IMR-90 (cell line): ENCODE measurements around the gene ACOT12. TPM values are rescaled to one million over a fixed set of nuclear protein-coding genes. Genes with fewer than 3 reads are reported as not detected.

Experiments used
- ATAC-seq: fragments of 200-7000 bp; cut with Tn5 transposase; 2 replicates; pipeline ENCODE4 v1.9.1; 2020; ENCODE audit warnings: low read depth, mild to moderate bottlenecking, moderate library complexity
- BruUV-seq: library from RNA; stranded (reverse); fragments of 400-500 nt; replicated peaks from 2 replicates; lab custom pipeline; 2021; lab: Mats Ljungman, UMichigan
- CTCF ChIA-PET: fragments of 300-600 bp; formaldehyde crosslinking; extraction: SDS; loops from one replicate; lab custom pipeline; 2021; ENCODE audit warnings: antibody characterized with exemption; lab: Yijun Ruan, JAX
- POLR2A ChIA-PET: fragments of 300-600 bp; sonication (Branson Sonifier 250); formaldehyde crosslinking; loops from one replicate; lab custom pipeline; 2022; ENCODE audit warnings: antibody characterized with exemption; ENCODE audit not compliant: unreplicated experiment; lab: Charles Lee
- DNase-seq: peaks from one replicate; pipeline ENCODE4 v3.0.0; 2013
- H2AFZ ChIP-seq: replicated peaks from 2 replicates; pipeline ENCODE3; 2013; ENCODE audit warnings: low read length, mild to moderate bottlenecking; ENCODE audit not compliant: poor library complexity
- H2AK5ac ChIP-seq: 2 replicates; pipeline ENCODE4 v1.6.1; 2013; ENCODE audit warnings: low read depth, low read length, inconsistent platforms
- H2AK9ac ChIP-seq: replicated peaks from 2 replicates; pipeline ENCODE3; 2013; ENCODE audit warnings: mild to moderate bottlenecking, low read depth, low read length, moderate library complexity; ENCODE audit not compliant: poor library complexity
- H2BK120ac ChIP-seq: 2 replicates; pipeline ENCODE4 v1.6.1; 2013; ENCODE audit warnings: low read depth, low read length, inconsistent platforms
- H2BK15ac ChIP-seq: 3 replicates; pipeline ENCODE4 v1.6.1; 2013; ENCODE audit warnings: low read depth, low read length, inconsistent platforms
- H2BK20ac ChIP-seq: 2 replicates; pipeline ENCODE4 v1.6.1; 2013; ENCODE audit warnings: low read depth, mild to moderate bottlenecking, inconsistent platforms, low read length, moderate library complexity
- H2BK5ac ChIP-seq: 2 replicates; pipeline ENCODE4 v1.6.1; 2013; ENCODE audit warnings: mild to moderate bottlenecking, low read depth, low read length, inconsistent platforms; ENCODE audit not compliant: poor library complexity, severe bottlenecking
- H3K14ac ChIP-seq: replicated peaks from 2 replicates; pipeline ENCODE4 v1.6.1; 2013; ENCODE audit warnings: low read depth, low read length, inconsistent platforms
- H3K18ac ChIP-seq: 2 replicates; pipeline ENCODE4 v1.6.1; 2013; ENCODE audit warnings: low read depth, low read length, control low read depth
- H3K23ac ChIP-seq: 2 replicates; pipeline ENCODE4 v1.6.1; 2013; ENCODE audit warnings: low read depth, low read length, inconsistent platforms
- H3K27ac ChIP-seq: 2 replicates; pipeline ENCODE4 v1.5.1; 2013; ENCODE audit warnings: mild to moderate bottlenecking, control low read depth, low read length; ENCODE audit not compliant: insufficient read depth
- H3K27me3 ChIP-seq: 2 replicates; pipeline ENCODE4 v1.6.1; 2013; ENCODE audit warnings: low read length; ENCODE audit not compliant: control insufficient read depth, insufficient read depth
- H3K36me3 ChIP-seq: 2 replicates; pipeline ENCODE4 v1.6.1; 2013; ENCODE audit warnings: low read length, mixed read lengths; ENCODE audit not compliant: control insufficient read depth, insufficient read depth
- H3K4ac ChIP-seq: 2 replicates; pipeline ENCODE4 v1.6.1; 2013; ENCODE audit warnings: low read depth, low read length, inconsistent platforms
- H3K4me1 ChIP-seq: 2 replicates; pipeline ENCODE4 v1.6.1; 2013; ENCODE audit warnings: low read length, mixed read lengths; ENCODE audit not compliant: control insufficient read depth, insufficient read depth
- H3K4me2 ChIP-seq: 2 replicates; pipeline ENCODE4 v1.6.1; 2013; ENCODE audit warnings: low read depth, mild to moderate bottlenecking, control low read depth, low read length, moderate library complexity
- H3K4me3 ChIP-seq: 2 replicates; pipeline ENCODE4 v1.5.1; 2013; ENCODE audit warnings: low read depth, mild to moderate bottlenecking, control low read depth, low read length, moderate library complexity; ENCODE audit not compliant: insufficient read depth
- H3K56ac ChIP-seq: 2 replicates; pipeline ENCODE4 v1.6.1; 2013; ENCODE audit warnings: low read length, inconsistent platforms; ENCODE audit not compliant: insufficient read depth; ENCODE audit errors: extremely low read depth
- H3K79me1 ChIP-seq, 2 experiments: 2 replicates each; pipeline ENCODE4 v1.6.1; 2013; ENCODE audit warnings: low read length in 2 of 2, inconsistent platforms in 1 of 2, low read depth in 1 of 2
- H3K9ac ChIP-seq: 2 replicates; pipeline ENCODE4 v1.6.1; 2013; ENCODE audit warnings: low read depth, low read length, control low read depth
- H3K9me1 ChIP-seq: 2 replicates; pipeline ENCODE4 v1.6.1; 2013; ENCODE audit warnings: low read length, inconsistent platforms; ENCODE audit not compliant: insufficient read depth
- H3K9me3 ChIP-seq: 2 replicates; pipeline ENCODE4 v1.6.1; 2013; ENCODE audit warnings: low read length; ENCODE audit not compliant: control insufficient read depth, insufficient read depth
- H4K20me1 ChIP-seq: 2 replicates; pipeline ENCODE4 v1.6.1; 2013; ENCODE audit warnings: low read length, inconsistent platforms; ENCODE audit not compliant: insufficient read depth
- H4K5ac ChIP-seq: 2 replicates; pipeline ENCODE4 v1.6.1; 2013; ENCODE audit warnings: mild to moderate bottlenecking, low read depth, low read length, control low read depth
- H4K8ac ChIP-seq, 2 experiments: 2 replicates each; pipeline ENCODE4 v1.6.1; 2013; ENCODE audit warnings: low read depth in 2 of 2, low read length in 2 of 2, control low read depth in 1 of 2, inconsistent platforms in 1 of 2
- H4K91ac ChIP-seq: 2 replicates; pipeline ENCODE4 v1.6.1; 2013; ENCODE audit warnings: low read depth, low read length, inconsistent platforms; ENCODE audit not compliant: insufficient read depth
- CEBPB ChIP-seq: IDR thresholded peaks from 2 replicates; pipeline ENCODE4 v1.6.1; 2012; ENCODE audit warnings: low read depth, low read length, improper control_type of control experiment
- CHD1 ChIP-seq: IDR thresholded peaks from 2 replicates; pipeline ENCODE4 v1.6.1; 2012; ENCODE audit warnings: low read depth, low read length, improper control_type of control experiment
- FOS ChIP-seq: fragments of 150-350 bp; IDR thresholded peaks from 2 replicates; pipeline ENCODE4 v1.6.1; 2016; ENCODE audit warnings: low read depth, low read length
- MAFK ChIP-seq: IDR thresholded peaks from 2 replicates; pipeline ENCODE4 v1.6.1; 2012; ENCODE audit warnings: low read depth, low read length, improper control_type of control experiment
- MXI1 ChIP-seq: IDR thresholded peaks from 2 replicates; pipeline ENCODE4 v1.6.1; 2012; ENCODE audit warnings: low read depth, mild to moderate bottlenecking, low read length, moderate library complexity, borderline replicate concordance
- NFE2L2 ChIP-seq: fragments of 150-350 bp; IDR thresholded peaks from 2 replicates; pipeline ENCODE4 v1.6.1; 2016; ENCODE audit warnings: low read depth, mild to moderate bottlenecking, low read length
- POLR2A ChIP-seq: IDR thresholded peaks from 2 replicates; pipeline ENCODE4 v1.6.1; 2012; ENCODE audit warnings: mild to moderate bottlenecking, low read depth, low read length
- RAD21 ChIP-seq: IDR thresholded peaks from 2 replicates; pipeline ENCODE4 v1.6.1; 2012; ENCODE audit warnings: low read length, improper control_type of control experiment
- RCOR1 ChIP-seq: IDR thresholded peaks from 2 replicates; pipeline ENCODE4 v1.6.1; 2012; ENCODE audit warnings: mild to moderate bottlenecking, low read length, improper control_type of control experiment; ENCODE audit not compliant: insufficient replicate concordance
- WGBS, 2 experiments: methylation state at CpG; one replicate each; pipeline versions ENCODE4 v1.1.5 to v1.1.7; 2013; ENCODE audit warnings: missing lambda C conversion rate in 2 of 2; ENCODE audit not compliant: insufficient read length in 1 of 2; ENCODE audit errors: extremely low coverage in 2 of 2; 5-methylcytosine and 5-hydroxymethylcytosine counted together
- dilution Hi-C: fragments of 300-500 bp; cut with HindIII; formaldehyde crosslinking; loops from one replicate; pipeline ENCODE4 v1.14.3; 2018; ENCODE audit warnings: low sequenced_read_pairs; ENCODE audit not compliant: unreplicated experiment
- in situ Hi-C: fragments of 300-500 bp; cut with MboI; formaldehyde crosslinking; loops from 3 replicates; pipeline ENCODE4 v1.14.3; 2019; ENCODE audit warnings: low sequenced_read_pairs, inconsistent platforms, mixed read lengths
- intact Hi-C: fragments of 100-400 bp; cut with micrococcal nuclease; formaldehyde crosslinking; loops from 2 replicates; pipeline ENCODE4 v1.10.0; 2022
- polyA plus RNA-seq, 3 experiments: library from polyadenylated mRNA; depleted of rRNA; stranded (reverse); fragments of >200 nt; gene quantifications; 2 replicates each; pipeline ENCODE4 v1.2.3, GENCODE V29; 2012; ENCODE audit warnings: low replicate concordance in 1 of 3
- total RNA-seq: library from RNA; depleted of rRNA; stranded (reverse); fragments of >200 nt; gene quantifications from 2 replicates; pipeline ENCODE4 v1.2.3, GENCODE V29; 2012

Gene ACOT12
- total and polyA plus RNA-seq, 2 of the 4 experiments (the other 2 are of a cell fraction): not detected

DNA sequence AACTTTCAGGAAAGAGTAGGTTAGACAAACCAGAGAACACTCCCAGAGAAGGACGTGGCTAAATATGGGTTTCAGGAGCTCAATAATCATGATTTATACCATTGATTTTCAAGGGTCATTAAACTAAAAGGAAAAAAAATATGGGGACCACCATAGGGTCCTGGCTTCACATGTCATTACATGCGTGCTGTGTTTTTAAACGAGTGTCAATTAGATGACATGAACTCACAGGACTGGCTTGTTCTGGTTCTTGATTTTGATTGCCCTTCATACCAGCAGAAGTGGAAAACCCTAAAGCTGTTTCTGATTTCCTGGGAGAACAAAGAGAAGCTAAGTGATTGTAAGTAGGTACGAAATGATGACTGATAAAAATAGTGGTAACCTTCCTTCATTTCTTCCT lies 5.8 kb downstream of the ACOT12 start:
- no peak overlapping the region for H2BK5ac ChIP-seq
- no peaks in the 10 kb centered on the region for H3K36me3 ChIP-seq
- H3K14ac ChIP-seq: no peak overlapping the region
- no peak overlapping the region for H3K56ac ChIP-seq
- H3K9ac ChIP-seq: no peak overlapping the region
- no peak overlapping the region for H3K4me3 ChIP-seq
- ATAC-seq (no peak), DNase-seq (no peak)
- no peak overlapping the region for H2BK15ac ChIP-seq
- in situ Hi-C loops (no loop called here), intact Hi-C loops (no loop called here), dilution Hi-C loops (no loop called here)
- H4K5ac ChIP-seq: no peak overlapping the region
- H3K9me1 ChIP-seq: no peaks in the 10 kb centered on the region
- TF ChIP-seq POLR2A (no peak), CEBPB (no peak), RAD21 (no peak), FOS (no peak), NFE2L2 (no peak), CHD1 (no peak), MXI1 (no peak), MAFK (no peak), RCOR1 (no peak)
- ChIA-PET POLR2A (no interaction called here), CTCF (no interaction called here)
- H4K20me1 ChIP-seq: no peaks in the 10 kb centered on the region
- no peak overlapping the region for H2BK120ac ChIP-seq
- no peak overlapping the region for H4K8ac ChIP-seq
- WGBS, 2 experiments: 83% methylated on average over 2 of the region's 4 CpGs; no CpG with 5 or more reads in 1 of the 2 experiments
- no peak overlapping the region for H2AFZ ChIP-seq
- no peak overlapping the region for H2AK9ac ChIP-seq
- no peak overlapping the region for H3K23ac ChIP-seq
- no peak overlapping the region for H3K4ac ChIP-seq
- no peaks in the 10 kb centered on the region for H3K79me1 ChIP-seq
- H3K4me1 ChIP-seq: no peaks in the 10 kb centered on the region
- no peak overlapping the region for H2BK20ac ChIP-seq
- H3K18ac ChIP-seq: no peak overlapping the region
- no peak overlapping the region for H4K91ac ChIP-seq
- H3K27ac ChIP-seq: no peak overlapping the region
- no peak overlapping the region for H3K4me2 ChIP-seq
- no peaks in the 10 kb centered on the region for H3K27me3 ChIP-seq
- no peak overlapping the region for H2AK5ac ChIP-seq
- H3K9me3 ChIP-seq: no peaks in the 10 kb centered on the region
- no TSS peak for BruUV-seq
